Trophoblast cell (in vitro differentiated cells and primary cell): ENCODE data around the gene PLXNA1.

Experiments used
- DNase-seq, 2 donors: peaks; one replicate each; pipeline ENCODE4 v3.0.0-alpha.2; 2016
- H2AFZ ChIP-seq: 2 replicates; pipeline ENCODE4 v1.6.1; 2013; ENCODE audit warnings: low read length, moderate library complexity, mild to moderate bottlenecking; ENCODE audit not compliant: insufficient read depth, poor library complexity
- H2AK5ac ChIP-seq: 2 replicates; pipeline ENCODE4 v1.6.1; 2013; ENCODE audit warnings: mild to moderate bottlenecking, low read length
- H2BK120ac ChIP-seq: 2 replicates; pipeline ENCODE4 v1.6.1; 2013; ENCODE audit warnings: low read length, mild to moderate bottlenecking, moderate library complexity; ENCODE audit not compliant: insufficient read depth, poor library complexity
- H2BK12ac ChIP-seq: 2 replicates; pipeline ENCODE4 v1.6.1; 2013; ENCODE audit warnings: mild to moderate bottlenecking, low read length, moderate library complexity
- H2BK5ac ChIP-seq: 2 replicates; pipeline ENCODE4 v1.6.1; 2013; ENCODE audit warnings: low read length, low read depth, moderate library complexity, mild to moderate bottlenecking; ENCODE audit not compliant: poor library complexity
- H3K14ac ChIP-seq: 2 replicates; pipeline ENCODE4 v1.6.1; 2013; ENCODE audit warnings: mild to moderate bottlenecking, low read length
- H3K18ac ChIP-seq: 2 replicates; pipeline ENCODE4 v1.6.1; 2013; ENCODE audit warnings: mild to moderate bottlenecking, low read length
- H3K23ac ChIP-seq: 2 replicates; pipeline ENCODE4 v1.6.1; 2013; ENCODE audit warnings: low read length
- H3K27ac ChIP-seq: 2 replicates; pipeline ENCODE4 v1.5.1; 2013; ENCODE audit warnings: low read depth, mild to moderate bottlenecking, inconsistent platforms, low read length, moderate library complexity
- H3K27me3 ChIP-seq: 2 replicates; pipeline ENCODE4 v1.6.1; 2013; ENCODE audit warnings: inconsistent platforms, mild to moderate bottlenecking, low read length, moderate library complexity; ENCODE audit not compliant: insufficient read depth
- H3K36me3 ChIP-seq, 2 experiments: 1 replicate in 1 of 2; 2 replicates in 1 of 2; pipeline ENCODE4 v1.6.1; 2013; ENCODE audit warnings: low read length in 2 of 2, mild to moderate bottlenecking in 2 of 2, moderate library complexity in 1 of 2; ENCODE audit not compliant: insufficient read depth in 2 of 2, control insufficient read depth in 1 of 2
- H3K4ac ChIP-seq: 2 replicates; pipeline ENCODE4 v1.6.1; 2013; ENCODE audit warnings: low read depth, mild to moderate bottlenecking, low read length, moderate library complexity
- H3K4me1 ChIP-seq, 2 experiments: 1 replicate in 1 of 2; 2 replicates in 1 of 2; pipeline ENCODE4 v1.6.1; 2013; ENCODE audit warnings: low read length in 2 of 2, mild to moderate bottlenecking in 2 of 2, moderate library complexity in 1 of 2; ENCODE audit not compliant: insufficient read depth in 2 of 2, control insufficient read depth in 1 of 2
- H3K4me2 ChIP-seq: 2 replicates; pipeline ENCODE4 v1.6.1; 2013; ENCODE audit warnings: inconsistent platforms, mild to moderate bottlenecking, low read length, moderate library complexity
- H3K4me3 ChIP-seq: 2 replicates; pipeline ENCODE4 v1.5.1; 2013; ENCODE audit warnings: mild to moderate bottlenecking, low read depth, low read length, inconsistent platforms
- H3K79me1 ChIP-seq: one replicate; pipeline ENCODE4 v1.6.1; 2013; ENCODE audit warnings: low read length
- H3K79me2 ChIP-seq: 2 replicates; pipeline ENCODE4 v1.6.1; 2013; ENCODE audit warnings: low read length, mild to moderate bottlenecking; ENCODE audit not compliant: control insufficient read depth, insufficient read depth, poor library complexity
- H3K9ac ChIP-seq: 2 replicates; pipeline ENCODE4 v1.6.1; 2013; ENCODE audit warnings: mild to moderate bottlenecking, low read length
- H3K9me3 ChIP-seq: 2 replicates; pipeline ENCODE4 v1.6.1; 2013; ENCODE audit warnings: low read depth, mild to moderate bottlenecking, control low read depth, inconsistent platforms, low read length; ENCODE audit not compliant: insufficient read depth
- H4K12ac ChIP-seq: 2 replicates; pipeline ENCODE4 v1.6.1; 2013; ENCODE audit warnings: low read depth, mild to moderate bottlenecking, low read length, moderate library complexity
- H4K8ac ChIP-seq: 2 replicates; pipeline ENCODE4 v1.6.1; 2013; ENCODE audit warnings: low read depth, mild to moderate bottlenecking, low read length, moderate library complexity
- H4K91ac ChIP-seq: one replicate; pipeline ENCODE4 v1.6.1; 2013; ENCODE audit warnings: low read depth, mild to moderate bottlenecking, low read length, moderate library complexity
- WGBS: extraction: QIAGEN DNeasy Blood & Tissue Kit; methylation state at CpG from one replicate; pipeline ENCODE4 v1.1.7; 2013; ENCODE audit warnings: missing lambda C conversion rate; ENCODE audit not compliant: insufficient read length, insufficient coverage; ENCODE audit errors: extremely low coverage; 5-methylcytosine and 5-hydroxymethylcytosine counted together

The PLXNA1 gene

DNA sequence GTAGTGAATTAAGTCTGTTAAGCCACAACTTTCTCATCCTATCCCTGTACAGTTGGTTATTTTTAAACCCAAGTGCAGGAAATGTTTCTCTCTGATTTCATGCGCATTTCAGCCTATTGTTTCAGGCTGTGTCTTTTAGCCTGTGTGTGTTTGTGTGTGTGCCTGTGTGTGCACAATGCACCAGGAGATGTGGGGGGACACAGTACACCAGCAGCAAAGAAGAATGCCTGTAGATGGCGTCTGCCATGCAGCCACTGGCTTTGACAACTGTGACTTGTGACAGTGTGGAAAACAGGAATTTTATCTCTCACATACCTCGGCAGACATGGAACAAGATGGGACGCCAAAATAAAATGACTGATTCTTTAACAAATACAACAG, 43.6 kb upstream of the PLXNA1 start:
- no peak overlapping the region for H3K4ac ChIP-seq
- H4K8ac ChIP-seq: no peak overlapping the region
- no CpG with 5 or more reads among the region's 4 CpGs for WGBS

DNA sequence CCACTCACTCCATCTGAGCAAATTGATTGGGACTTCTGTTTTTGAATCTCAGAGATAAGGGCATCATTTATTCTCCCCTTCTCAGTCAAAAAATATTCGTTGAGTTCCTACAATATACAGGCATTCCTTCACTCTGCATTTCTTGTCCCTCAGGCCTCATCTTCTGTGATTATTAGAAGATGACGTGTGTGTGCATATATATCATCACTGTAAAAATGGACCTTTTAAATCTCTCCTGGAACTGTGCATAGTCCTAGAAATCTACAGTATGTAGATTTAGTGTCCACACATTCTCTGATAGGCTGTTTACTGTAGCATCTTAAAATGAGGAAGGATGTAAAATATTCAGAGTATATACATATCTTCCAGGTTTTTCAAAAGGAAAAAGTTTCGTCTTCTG, 43.2 kb upstream of the PLXNA1 start:
- H3K4ac ChIP-seq: no peak overlapping the region
- no peak overlapping the region for H2AK5ac ChIP-seq
- WGBS: no CpG with 5 or more reads among the region's 3 CpGs
- H3K23ac ChIP-seq: no peak overlapping the region
- no peak overlapping the region for H3K14ac ChIP-seq
- H4K12ac ChIP-seq: no peak overlapping the region
- H3K4me2 ChIP-seq: no peak overlapping the region
- H3K27me3 ChIP-seq: no peaks in the 10 kb centered on the region
- no peak overlapping the region for H2BK120ac ChIP-seq
- no peak overlapping the region for H2BK5ac ChIP-seq
- no peak overlapping the region for H3K9ac ChIP-seq
- no peaks in the 10 kb centered on the region for H3K4me1 ChIP-seq
- no peaks in the 10 kb centered on the region for H3K79me1 ChIP-seq
- no peak overlapping the region for H3K18ac ChIP-seq
- DNase-seq: peak in 1 of 2 donors; percentile 38
- no peak overlapping the region for H2BK12ac ChIP-seq
- H3K9me3 ChIP-seq: no peaks in the 10 kb centered on the region
- no peak overlapping the region for H2AFZ ChIP-seq
- no peak overlapping the region for H4K91ac ChIP-seq
- H3K27ac ChIP-seq: no peak overlapping the region
- no peak overlapping the region for H3K4me3 ChIP-seq
- H3K79me2 ChIP-seq: no peaks in the 10 kb centered on the region
- H3K36me3 ChIP-seq: no peaks in the 10 kb centered on the region
- H4K8ac ChIP-seq: no peak overlapping the region

More for the DNA sequence above, 43.6 kb upstream of the PLXNA1 start:
- no peak overlapping the region for H3K14ac ChIP-seq
- no peaks in the 10 kb centered on the region for H3K27me3 ChIP-seq
- no peak overlapping the region for H4K91ac ChIP-seq
- no peak overlapping the region for H2AFZ ChIP-seq
- DNase-seq: no peak
- H2AK5ac ChIP-seq: no peak overlapping the region
- no peak overlapping the region for H3K4me3 ChIP-seq
- H2BK5ac ChIP-seq: no peak overlapping the region
- H3K79me1 ChIP-seq: no peaks in the 10 kb centered on the region
- H3K23ac ChIP-seq: no peak overlapping the region
- no peak overlapping the region for H2BK12ac ChIP-seq
- H3K4me2 ChIP-seq: no peak overlapping the region
- no peak overlapping the region for H4K12ac ChIP-seq
- no peaks in the 10 kb centered on the region for H3K36me3 ChIP-seq
- no peaks in the 10 kb centered on the region for H3K9me3 ChIP-seq
- no peaks in the 10 kb centered on the region for H3K79me2 ChIP-seq
- no peak overlapping the region for H3K27ac ChIP-seq
- no peak overlapping the region for H3K18ac ChIP-seq
- no peaks in the 10 kb centered on the region for H3K4me1 ChIP-seq
- no peak overlapping the region for H2BK120ac ChIP-seq
- no peak overlapping the region for H3K9ac ChIP-seq

DNA sequence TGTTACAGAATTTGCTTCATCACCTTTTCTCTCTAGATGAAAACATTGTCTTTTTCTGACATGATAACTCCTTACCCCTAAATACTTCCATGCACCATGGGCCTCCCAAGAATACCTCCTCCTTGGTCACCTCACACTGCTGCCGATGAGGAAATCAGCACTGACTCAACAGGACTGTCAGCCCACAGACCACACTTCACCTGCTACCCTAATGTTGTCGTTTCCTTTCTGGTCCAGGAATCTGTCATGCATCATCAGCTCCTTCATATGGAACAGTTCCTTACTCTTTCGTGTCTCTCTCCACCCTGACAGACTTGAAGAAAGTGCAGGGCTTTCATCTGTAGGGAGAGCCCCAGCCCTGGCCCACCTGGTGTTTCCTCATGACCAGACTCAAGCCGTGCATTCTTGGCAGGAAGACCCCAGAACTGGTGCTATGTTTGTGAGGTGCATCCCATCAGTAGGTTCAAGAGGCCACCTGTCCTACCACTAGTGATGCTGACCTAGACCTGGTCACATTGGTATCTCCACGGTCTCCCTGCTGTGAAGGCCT, 41.1 kb upstream of the PLXNA1 start:
- WGBS: no CpG with 5 or more reads among the region's 5 CpGs
- no peak overlapping the region for H2BK120ac ChIP-seq
- H3K9ac ChIP-seq: no peak overlapping the region
- H2BK12ac ChIP-seq: no peak overlapping the region
- H3K27ac ChIP-seq: no peak overlapping the region
- no peak overlapping the region for H3K4me2 ChIP-seq
- no peak overlapping the region for H2BK5ac ChIP-seq
- no peaks in the 10 kb centered on the region for H3K27me3 ChIP-seq
- H2AFZ ChIP-seq: no peak overlapping the region
- H3K23ac ChIP-seq: no peak overlapping the region
- H3K14ac ChIP-seq: no peak overlapping the region
- H2AK5ac ChIP-seq: no peak overlapping the region
- no peak overlapping the region for H4K8ac ChIP-seq
- H4K91ac ChIP-seq: no peak overlapping the region
- H3K4me1 ChIP-seq: no peaks in the 10 kb centered on the region
- H3K36me3 ChIP-seq: no peaks in the 10 kb centered on the region
- H3K4ac ChIP-seq: no peak overlapping the region
- no peak overlapping the region for H3K18ac ChIP-seq
- H4K12ac ChIP-seq: no peak overlapping the region
- no peaks in the 10 kb centered on the region for H3K9me3 ChIP-seq
- H3K79me2 ChIP-seq: no peaks in the 10 kb centered on the region
- DNase-seq: no peak
- no peak overlapping the region for H3K4me3 ChIP-seq
- H3K79me1 ChIP-seq: no peaks in the 10 kb centered on the region

- H3K79me1 ChIP-seq: no peaks in the 10 kb centered on the region
- no peak overlapping the region for H2AFZ ChIP-seq
- no peaks in the 10 kb centered on the region for H3K27me3 ChIP-seq
- no peak overlapping the region for H3K4me3 ChIP-seq
- H3K4me2 ChIP-seq: no peak overlapping the region
- H2AK5ac ChIP-seq: no peak overlapping the region
- H3K9ac ChIP-seq: no peak overlapping the region
- H4K12ac ChIP-seq: no peak overlapping the region
- H3K9me3 ChIP-seq: no peaks in the 10 kb centered on the region
- no peak overlapping the region for H3K18ac ChIP-seq
- H4K8ac ChIP-seq: no peak overlapping the region
- no CpG with 5 or more reads among the region's 12 CpGs for WGBS
- no peak for DNase-seq
- H2BK120ac ChIP-seq: no peak overlapping the region
- H2BK12ac ChIP-seq: no peak overlapping the region
- H3K14ac ChIP-seq: no peak overlapping the region
- H3K4me1 ChIP-seq: no peaks in the 10 kb centered on the region
- H3K36me3 ChIP-seq: no peaks in the 10 kb centered on the region
- no peaks in the 10 kb centered on the region for H3K79me2 ChIP-seq
- no peak overlapping the region for H3K23ac ChIP-seq
- no peak overlapping the region for H3K27ac ChIP-seq
- no peak overlapping the region for H3K4ac ChIP-seq
- no peak overlapping the region for H2BK5ac ChIP-seq
- H4K91ac ChIP-seq: no peak overlapping the region
Observed at GRCh38 chr3:126944089-126944965, 38.6 kb upstream of the PLXNA1 start.
